Stimulated activated CD8-positive, alpha-beta memory T cell treated with anti-CD3 and anti-CD28 coated beads, Interleukin-15, amount 100 ng/mL, for 24 hours (primary cell): ENCODE data around the gene HMGXB3.

Source experiments
- DNase-seq: peaks from one replicate; pipeline ENCODE4 v3.0.0-alpha.2; 2020; ENCODE audit warnings: low read depth

The HMGXB3 gene, protein sequence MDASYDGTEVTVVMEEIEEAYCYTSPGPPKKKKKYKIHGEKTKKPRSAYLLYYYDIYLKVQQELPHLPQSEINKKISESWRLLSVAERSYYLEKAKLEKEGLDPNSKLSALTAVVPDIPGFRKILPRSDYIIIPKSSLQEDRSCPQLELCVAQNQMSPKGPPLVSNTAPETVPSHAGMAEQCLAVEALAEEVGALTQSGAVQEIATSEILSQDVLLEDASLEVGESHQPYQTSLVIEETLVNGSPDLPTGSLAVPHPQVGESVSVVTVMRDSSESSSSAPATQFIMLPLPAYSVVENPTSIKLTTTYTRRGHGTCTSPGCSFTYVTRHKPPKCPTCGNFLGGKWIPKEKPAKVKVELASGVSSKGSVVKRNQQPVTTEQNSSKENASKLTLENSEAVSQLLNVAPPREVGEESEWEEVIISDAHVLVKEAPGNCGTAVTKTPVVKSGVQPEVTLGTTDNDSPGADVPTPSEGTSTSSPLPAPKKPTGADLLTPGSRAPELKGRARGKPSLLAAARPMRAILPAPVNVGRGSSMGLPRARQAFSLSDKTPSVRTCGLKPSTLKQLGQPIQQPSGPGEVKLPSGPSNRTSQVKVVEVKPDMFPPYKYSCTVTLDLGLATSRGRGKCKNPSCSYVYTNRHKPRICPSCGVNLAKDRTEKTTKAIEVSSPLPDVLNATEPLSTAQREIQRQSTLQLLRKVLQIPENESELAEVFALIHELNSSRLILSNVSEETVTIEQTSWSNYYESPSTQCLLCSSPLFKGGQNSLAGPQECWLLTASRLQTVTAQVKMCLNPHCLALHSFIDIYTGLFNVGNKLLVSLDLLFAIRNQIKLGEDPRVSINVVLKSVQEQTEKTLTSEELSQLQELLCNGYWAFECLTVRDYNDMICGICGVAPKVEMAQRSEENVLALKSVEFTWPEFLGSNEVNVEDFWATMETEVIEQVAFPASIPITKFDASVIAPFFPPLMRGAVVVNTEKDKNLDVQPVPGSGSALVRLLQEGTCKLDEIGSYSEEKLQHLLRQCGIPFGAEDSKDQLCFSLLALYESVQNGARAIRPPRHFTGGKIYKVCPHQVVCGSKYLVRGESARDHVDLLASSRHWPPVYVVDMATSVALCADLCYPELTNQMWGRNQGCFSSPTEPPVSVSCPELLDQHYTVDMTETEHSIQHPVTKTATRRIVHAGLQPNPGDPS (N-terminal part only)

DNA sequence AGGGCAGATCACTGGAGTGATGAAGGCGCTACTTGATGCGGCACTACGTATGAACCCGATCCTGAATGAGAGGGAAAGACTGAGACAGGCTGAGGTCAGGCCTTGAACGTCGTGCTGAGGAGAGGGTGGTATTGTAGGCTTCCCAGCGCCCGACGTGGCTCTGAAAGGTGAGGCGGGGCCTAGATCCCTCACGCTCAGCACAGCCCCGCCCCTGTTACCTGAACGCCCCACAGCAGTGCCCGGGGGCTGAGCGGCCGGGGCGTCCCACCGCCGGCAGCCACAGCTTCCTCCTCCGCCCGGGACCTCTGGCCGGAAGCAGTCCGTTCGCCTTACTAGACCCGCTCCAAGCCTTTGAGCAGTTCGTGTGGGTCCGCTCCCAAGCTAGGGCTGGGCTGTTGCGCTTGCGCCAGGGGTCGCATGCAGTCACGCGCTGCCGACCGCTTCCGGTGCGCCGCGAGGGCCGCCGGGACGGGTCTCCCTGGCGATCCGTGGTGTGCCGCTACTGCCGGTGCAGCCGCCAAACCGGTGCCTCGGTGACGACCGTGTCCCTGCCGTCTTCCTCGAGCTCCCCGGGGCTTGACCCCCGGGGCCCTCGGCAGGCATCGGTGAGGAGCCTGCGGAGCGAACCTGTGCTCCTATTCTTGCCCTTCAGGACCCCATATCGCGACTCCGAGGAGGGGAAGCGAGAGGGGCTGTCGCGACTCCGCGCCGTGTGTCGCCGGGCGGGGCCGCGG, at the start of gene HMGXB3, which contains the start of gene TIGD6:
HMGXB3 (plus strand) TSS at position 484 of the 734 bp plus-strand sequence. CDS start 4,114 bp downstream, outside the sequence.
TIGD6 (minus strand) TSS at position 399 of the 734 bp plus-strand sequence. CDS start 4,306 bp downstream, outside the sequence.
- peak; percentile 76 for DNase-seq

DNA sequence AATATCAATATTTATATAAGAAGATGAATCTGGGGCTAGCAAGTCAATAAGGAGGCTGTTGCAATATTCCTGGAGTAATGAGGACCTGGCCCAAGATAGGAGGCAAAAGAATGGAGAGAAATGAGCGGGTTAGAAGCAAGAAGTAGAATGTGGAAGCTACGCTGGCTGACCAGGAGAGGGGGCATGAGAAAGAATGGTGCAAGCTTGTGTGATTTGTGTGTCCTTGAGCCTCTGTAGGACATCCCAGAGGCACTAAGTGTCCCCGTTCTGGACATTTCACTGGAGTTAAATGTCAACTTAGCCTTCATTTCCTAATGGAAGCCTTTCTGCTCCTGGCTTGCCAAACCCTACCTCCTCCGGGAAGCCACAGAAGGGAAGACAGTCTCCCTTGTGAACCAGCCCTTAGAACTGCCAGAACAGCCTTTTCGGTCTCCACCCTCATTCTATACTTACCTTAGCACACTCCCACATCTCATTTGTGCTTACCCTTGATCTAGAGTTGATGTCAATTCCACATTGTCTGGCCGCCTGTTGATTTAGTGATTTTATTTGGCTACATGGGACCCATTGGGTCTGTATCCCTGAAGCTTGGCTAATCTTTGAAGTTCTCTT, 49.3 kb upstream of the HMGXB3 start:
- no peak for DNase-seq

DNA sequence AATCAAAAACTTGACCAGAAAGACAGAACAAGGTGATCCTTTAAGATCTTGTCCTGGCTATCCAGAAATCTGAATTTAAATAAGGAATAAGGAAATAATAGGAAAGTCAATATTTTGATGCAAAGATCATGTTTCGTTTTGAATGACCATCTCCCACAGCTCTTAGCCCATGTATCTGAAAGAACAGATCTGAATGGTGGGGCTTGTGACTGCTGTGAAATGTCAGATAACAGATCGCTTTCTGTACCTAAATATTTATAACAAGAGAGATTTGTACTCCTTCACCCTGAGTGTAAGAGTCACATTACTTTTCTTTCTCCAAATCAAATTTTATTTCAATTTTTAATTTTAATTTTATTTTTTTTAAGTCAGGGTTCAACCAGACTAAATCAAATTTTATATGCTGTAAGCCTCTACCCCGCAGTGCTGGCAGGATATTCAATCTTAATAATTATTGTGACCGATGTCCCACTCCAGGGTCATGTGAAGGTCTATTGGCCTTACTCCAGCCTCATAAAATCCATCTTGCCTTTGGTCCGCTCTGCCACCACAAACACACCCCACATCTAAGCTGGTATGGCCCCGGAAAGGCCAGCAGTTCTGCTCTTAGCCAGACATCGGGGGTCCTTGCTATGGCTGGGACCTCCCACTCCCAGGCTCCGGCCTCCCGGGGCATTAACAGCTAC, 47.0 kb upstream of the HMGXB3 start:
- no peak for DNase-seq

DNA sequence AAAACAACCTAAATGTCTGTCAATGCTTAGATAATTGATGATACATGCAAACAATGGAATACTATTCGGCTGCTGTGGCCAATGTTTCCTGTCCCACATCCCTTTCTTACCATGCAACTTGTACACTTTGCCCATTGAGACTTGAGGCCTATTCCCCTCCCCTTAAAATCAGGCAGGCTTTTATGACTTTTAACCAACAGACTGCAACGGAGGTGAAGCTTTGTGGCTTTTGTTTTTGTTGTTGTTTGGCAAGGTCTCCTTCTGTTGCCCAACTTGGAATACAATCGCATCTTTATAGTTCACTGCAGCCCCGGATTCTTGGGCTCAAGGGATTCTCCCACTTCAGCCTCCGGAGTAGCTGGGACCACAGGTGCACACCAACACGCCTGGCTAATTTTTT, 45.7 kb upstream of the HMGXB3 start:
- DNase-seq: no peak

DNA sequence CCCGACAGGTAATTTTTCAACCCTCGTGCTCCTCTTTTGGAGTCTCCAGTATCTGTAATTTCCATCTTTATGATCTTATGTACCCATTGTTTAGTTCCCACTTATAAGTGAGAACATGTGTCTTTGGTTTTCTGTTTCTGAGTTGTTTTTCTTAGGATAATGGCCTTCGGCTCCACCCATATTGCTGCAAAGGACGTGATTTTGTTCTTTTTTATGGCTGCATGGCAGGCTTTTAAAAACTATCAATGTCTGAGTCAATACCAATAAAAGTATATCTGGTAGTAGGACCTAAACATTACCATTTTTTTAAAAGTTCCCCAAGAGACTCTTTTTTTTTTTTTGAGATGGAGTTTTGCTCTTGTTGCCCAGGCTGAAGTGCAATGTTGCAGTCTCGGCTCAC, 43.9 kb upstream of the HMGXB3 start:
- DNase-seq: no peak

DNA sequence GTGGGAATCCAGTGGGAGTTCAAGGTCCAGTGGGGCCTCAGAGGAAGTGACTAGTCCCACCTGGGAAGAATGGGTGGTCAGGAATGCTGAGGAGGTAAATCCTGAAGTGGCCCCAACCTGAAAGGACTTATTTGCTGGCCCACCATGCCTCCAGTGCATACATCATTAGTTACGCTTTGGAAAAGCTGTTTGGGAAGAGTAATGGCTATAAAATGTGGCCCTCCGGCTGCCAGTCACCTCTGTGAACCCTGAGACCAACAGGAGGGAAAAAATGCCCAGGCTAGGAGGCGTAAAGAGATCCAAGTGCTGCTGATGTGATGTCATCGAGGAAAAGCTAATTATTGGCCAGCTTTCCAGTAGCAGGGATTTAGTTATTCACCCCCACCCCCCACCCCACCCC, 42.7 kb upstream of the HMGXB3 start:
- no peak for DNase-seq

DNA sequence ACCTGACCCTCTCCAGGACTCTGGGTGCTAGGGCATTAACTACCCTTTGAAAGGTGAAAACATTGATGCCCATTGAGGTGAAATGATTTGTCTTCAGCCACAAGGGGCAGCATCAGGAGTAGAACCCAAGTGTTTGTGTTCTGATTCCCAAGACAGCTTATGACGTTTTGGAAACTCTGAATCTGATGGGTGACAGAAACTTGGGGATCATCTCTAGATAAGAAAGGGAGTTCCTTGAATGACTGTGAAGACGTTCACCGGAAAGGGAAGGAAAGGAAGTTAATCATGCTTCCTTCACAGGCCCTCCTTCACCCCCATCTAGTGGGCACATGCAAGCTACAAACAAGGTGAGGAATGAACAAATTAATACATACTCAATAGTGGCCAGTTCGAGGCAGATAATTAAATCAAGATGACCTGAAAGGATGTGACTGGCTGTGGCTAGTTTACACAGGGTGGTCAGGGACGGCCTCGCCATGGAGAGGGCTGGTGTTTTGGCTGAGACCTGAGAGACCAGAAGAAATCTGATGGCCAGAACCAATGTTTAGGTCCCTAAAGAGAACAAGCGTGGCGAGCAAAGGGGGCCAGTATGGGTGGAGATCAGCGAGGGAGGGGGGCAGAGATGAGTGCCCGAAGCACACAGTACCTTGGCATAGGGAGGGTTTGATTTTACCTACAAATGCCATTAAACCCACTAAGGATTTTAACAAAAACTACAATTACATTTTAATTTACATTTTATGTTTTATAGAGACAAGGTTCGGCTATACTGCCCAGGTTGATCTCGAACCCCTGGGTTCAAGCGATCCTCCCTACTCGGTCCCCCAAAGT, 40.9 kb upstream of the HMGXB3 start:
- no peak for DNase-seq

DNA sequence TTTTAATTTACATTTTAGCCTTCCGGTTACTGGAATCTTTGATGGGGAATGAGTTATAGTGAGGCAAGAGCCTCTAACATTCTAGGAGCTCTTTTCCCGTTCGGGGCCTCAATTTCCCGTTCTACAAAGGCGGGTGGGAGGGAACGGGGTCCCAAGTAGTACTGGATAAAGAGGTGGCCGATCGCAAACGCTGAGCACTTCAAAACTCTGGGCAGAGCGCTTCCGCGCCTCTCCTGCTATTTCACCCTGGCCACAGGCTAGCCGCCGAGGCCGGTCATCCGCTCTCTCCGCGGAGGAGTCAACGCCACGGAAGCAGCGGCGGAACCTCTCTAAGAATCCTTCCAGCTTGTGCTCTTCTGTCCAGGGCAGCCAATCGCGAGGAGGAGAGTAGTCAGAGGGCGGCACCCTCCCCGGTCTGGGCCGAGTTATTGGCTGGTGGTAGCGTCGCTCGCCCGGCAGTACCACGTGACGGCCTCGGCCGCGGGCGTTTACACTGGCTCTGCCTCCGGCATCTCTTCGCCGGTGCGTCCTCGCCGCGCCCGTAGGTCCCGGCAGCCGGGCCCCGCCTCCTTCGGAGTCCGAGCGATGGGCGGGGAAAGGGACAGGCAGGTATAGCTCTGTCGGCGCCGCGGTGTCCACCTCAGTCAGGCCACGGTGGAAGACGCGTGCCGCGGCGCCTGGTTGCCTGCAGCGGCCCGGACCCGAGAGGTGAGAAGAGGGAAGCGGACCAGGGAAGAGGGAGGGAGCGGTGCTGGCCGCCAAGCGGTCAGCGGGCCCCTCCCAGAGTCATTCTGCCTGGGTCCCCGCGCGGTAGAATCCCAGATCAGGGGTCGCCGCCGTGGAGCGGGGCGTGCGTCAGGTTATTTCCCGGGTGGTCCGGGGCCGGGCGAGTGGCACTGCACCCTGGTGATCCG, 40.0 kb upstream of the HMGXB3 start, which contains the start of gene SLC26A2:
SLC26A2 (plus strand) TSS at position 487 of the 914 bp plus-strand sequence. CDS start 16,895 bp downstream, outside the sequence.
- DNase-seq: peak; percentile 76

DNA sequence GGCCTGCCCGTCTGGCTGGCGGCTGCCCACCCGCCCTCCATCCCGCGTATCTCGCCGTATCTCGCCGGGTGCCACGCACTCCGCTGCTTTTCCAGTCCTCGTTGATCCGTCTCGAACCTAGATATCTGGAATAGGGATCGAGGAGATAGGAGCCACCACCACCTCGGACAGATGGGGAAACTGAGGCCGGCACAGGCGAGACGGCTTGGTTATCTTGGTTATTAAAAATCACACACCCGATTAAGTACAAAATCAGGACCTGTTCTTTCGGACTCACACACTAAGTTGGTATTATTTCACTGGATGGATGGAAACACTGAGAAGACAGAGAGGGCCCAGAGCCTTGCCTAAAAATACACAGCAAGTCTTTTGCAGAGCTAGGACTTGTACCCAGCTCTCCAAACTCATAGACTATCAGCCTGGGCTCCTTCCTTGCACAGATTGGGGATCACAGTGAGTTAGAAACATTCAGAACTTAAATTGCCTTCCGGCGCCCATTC, 39.3 kb upstream of the HMGXB3 start:
- DNase-seq: no peak

DNA sequence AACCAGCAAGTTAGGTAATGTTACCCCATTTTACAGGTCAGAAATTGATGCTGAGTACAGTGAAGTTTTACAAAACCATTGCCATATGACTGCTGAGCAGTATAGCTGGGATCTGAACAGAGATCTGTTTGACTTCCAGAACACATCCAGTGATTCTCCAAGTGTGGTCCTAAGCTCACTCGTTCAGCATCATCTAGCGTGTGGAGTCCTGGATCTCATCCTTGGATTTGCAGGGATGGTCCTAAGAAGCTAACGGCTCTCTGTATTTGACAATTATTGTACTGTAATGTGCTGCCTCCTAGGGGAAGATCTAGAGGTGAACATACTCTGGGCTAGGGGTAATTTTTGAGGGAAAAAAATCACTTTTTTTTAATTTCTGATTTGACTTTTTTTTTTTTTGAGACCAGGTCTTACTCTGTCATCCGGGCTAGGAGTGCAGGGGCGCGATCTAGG, 38.6 kb upstream of the HMGXB3 start:
- DNase-seq: no peak

DNA sequence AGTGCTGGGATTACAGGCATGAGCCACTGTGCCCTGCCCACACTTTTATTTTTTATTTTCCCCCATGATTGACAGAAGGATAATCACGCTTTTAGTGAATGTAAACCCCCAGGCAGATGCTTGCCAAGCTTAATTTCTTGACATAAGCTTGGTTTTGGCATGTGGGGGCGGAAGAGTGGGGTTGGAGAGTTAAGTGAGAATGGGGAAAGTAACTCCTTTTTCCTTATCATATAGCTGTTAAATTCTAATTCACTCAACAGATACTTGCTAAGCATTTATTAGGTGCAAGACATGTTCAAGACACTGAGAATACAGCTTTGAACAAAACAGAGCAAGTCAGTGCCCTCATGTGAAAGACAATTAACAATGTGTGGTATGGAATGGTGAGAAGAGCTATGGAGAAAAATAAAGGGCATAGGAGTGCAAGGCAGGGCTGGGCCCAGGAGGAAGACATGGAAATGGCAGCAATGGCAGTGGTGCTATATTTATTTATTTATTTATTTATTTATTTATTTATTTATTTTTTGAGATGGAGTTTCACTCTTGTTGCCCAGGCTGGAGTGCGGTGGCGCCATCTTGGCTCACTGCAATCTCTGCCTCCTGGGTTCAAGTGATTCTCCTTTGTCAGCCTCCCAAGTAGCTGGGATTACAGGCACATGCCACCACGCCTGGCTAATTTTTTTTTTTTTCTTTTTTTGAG, 37.8 kb upstream of the HMGXB3 start:
- DNase-seq: no peak

DNA sequence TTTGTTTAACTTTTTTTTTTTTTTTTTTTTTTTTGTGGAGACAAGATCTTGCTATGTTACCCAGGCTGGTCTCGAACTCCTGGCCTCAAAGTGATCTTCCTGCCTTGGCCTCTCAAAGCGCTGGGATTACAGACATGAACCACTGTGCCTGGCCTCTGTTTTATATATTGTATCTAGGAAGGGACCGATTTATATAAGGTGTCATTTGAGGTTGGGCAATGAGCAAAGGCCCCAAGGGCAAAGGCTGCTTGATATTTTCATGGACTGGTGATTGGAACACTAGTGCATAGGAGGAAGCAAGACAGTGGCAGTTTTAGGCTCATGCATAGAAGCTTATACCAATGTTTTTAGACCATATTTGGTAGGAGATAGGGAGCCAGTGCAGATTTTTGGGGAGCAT, 36.8 kb upstream of the HMGXB3 start:
- no peak for DNase-seq

DNA sequence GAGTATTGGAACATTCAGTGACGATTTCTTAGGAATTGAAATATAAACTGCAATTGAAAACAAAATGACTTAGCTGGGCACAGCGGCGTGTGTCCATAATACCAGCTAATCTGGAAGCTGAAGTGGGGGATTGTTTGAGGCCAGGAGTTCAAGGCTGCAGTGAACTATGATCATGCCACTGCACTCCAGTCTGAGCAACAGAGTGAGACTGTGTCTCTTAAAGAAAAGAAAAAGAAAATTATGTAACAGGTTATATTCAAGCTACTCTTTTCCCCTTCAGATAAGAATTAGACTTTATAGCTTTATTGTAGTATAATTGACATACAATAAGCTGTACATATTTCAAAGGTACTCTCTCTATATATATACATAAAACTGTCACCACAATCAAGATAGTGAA, 33.6 kb upstream of the HMGXB3 start:
- DNase-seq: no peak

DNA sequence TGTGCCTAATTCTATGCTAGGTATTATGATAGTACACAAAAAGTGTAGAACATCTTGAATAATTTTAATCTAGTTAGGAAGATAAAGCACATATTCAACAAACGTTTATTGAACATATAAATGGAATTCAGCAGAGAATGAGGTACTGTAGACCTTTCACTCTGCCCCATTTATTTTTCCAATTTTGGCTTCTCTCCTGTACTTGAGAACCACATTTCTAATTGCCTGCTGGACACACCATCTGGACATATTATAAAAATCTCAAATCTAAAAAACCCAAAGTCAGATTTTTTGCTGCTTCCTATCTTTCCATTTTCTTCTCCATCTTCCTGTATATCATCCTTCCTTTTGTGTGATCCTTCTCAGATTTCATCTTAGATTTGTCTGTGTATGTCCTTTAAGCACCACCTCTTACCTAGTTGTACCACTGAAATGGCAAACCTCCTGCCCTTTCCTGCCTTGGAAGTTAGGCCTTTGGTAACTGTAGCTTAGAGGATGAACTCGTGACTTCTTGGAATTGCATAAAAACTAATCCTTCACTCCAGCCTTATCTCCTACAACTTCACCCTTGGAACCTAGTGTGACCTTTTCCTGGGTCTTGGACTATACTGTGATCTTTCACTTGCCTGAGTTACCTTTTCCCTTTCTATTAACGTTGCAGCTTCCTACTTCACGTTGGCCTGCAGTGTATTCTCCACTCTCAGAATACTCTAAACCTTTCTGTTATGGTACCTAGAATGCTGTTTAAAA, 31.2 kb upstream of the HMGXB3 start:
- DNase-seq: no peak

DNA sequence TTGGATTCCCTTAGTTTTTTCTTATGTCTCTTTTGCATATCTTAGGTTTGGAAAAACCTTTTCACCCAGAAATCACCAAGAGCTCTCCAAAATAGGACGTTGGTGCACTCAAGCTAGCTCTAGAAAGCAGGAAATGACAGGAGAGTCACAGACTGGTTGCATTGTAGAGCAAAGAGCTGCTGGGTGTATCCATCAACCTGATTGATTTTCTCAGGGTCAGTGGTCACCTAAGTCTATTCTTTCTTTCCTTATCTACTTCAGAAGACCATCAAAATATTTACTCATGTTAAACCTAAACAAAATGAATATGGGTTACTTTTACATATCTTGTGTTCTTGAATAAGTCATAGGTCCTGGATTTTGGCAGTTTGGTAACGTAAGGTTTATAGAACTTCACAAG, 25.1 kb upstream of the HMGXB3 start:
- no peak for DNase-seq

DNA sequence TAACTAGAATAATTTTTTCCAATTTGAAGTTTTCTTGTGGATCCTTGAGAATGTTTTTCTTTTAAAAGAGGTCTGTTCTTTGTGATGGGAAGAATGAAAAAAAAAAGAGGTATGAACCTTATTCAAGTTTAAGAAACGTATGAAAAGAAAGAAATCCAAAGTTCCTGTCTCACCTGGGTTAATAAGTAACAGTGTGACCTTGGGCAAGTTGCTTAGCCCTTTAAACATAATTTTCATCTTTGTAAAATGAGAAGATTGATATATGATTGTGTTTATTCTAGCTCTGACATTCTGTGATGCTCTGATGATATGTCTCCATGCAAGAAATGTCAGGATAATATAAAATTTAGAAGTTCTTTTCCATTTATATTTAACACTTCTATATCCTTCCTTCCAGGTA, 20.6 kb upstream of the HMGXB3 start:
- DNase-seq: no peak

DNA sequence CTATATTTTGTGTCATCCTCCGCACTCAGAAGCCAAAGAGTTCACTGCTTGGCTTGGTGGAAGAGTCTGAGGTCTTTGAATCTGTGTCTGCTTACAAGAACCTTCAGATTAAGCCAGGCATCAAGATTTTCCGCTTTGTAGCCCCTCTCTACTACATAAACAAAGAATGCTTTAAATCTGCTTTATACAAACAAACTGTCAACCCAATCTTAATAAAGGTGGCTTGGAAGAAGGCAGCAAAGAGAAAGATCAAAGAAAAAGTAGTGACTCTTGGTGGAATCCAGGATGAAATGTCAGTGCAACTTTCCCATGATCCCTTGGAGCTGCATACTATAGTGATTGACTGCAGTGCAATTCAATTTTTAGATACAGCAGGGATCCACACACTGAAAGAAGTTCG, 19.3 kb upstream of the HMGXB3 start:
- no peak for DNase-seq
